ENCODE measurements around the gene RICTOR.
"Not testable (repeated sequence)": the region's sequence is repeated elsewhere in the genome, so short reads cannot be mapped to it uniquely, and the experiment has no call there.

The RICTOR gene

GRCh38 chr5:39005566-39006232, 68.5 kb downstream of the RICTOR start:
- no peak for DNase-seq

- no peak for DNase-seq
These were observed 72.5 kb downstream of the RICTOR start for GRCh38 chr5:39001683-39002082.

- DNase-seq = no peak
These were observed 75.2 kb downstream of the RICTOR start for GRCh38 chr5:38999037-38999436.

GRCh38 chr5:38997591-38997990, 76.6 kb downstream of the RICTOR start:
- peak; percentile 24 for DNase-seq

- no peak for DNase-seq
These were observed 78.1 kb downstream of the RICTOR start for GRCh38 chr5:38996123-38996522.

- peak; percentile 33 for DNase-seq
These were observed 79.8 kb downstream of the RICTOR start for GRCh38 chr5:38994324-38994927.

GRCh38 chr5:38989974-38990719, 84.1 kb downstream of the RICTOR start:
- DNase-seq = not testable (repeated sequence)

GRCh38 chr5:38985909-38986452, 88.2 kb downstream of the RICTOR start:
- DNase-seq = no peak

- DNase-seq = no peak
These were observed 94.7 kb downstream of the RICTOR start for GRCh38 chr5:38979535-38979934.

- DNase-seq = no peak
These were observed 96.2 kb downstream of the RICTOR start for GRCh38 chr5:38978036-38978435.

- no peak for DNase-seq
These were observed 105.5 kb downstream of the RICTOR start for GRCh38 chr5:38968665-38969064.

GRCh38 chr5:38961691-38962090, 112.5 kb downstream of the RICTOR start:
- no peak for DNase-seq

- no peak for DNase-seq
These were observed 120.7 kb downstream of the RICTOR start for GRCh38 chr5:38953426-38954012.

- no peak for DNase-seq
These were observed 125.7 kb downstream of the RICTOR start for GRCh38 chr5:38948501-38948900.

GRCh38 chr5:38944282-38944681, 129.9 kb downstream of the RICTOR start:
- no peak for DNase-seq

- DNase-seq = no peak
These were observed 132.3 kb downstream of the RICTOR start for GRCh38 chr5:38941912-38942311.

- DNase-seq = no peak
These were observed 133.9 kb downstream of the RICTOR start for GRCh38 chr5:38940230-38940858.

- no peak for DNase-seq
These were observed 135.2 kb downstream of the RICTOR start for GRCh38 chr5:38938973-38939372.

GRCh38 chr5:38938424-38938823, 135.8 kb downstream of the RICTOR start:
- no peak for DNase-seq

GRCh38 chr5:38936269-38936668, 137.9 kb downstream of the RICTOR start:
- DNase-seq = no peak

- no peak for DNase-seq
These were observed 138.8 kb downstream of the RICTOR start for GRCh38 chr5:38935437-38935836.

- DNase-seq = no peak
These were observed 141.3 kb downstream of the RICTOR start for GRCh38 chr5:38932854-38933408.

- DNase-seq = no peak
These were observed 142.5 kb downstream of the RICTOR start for GRCh38 chr5:38931731-38932130.

Measured in femur (tissue), 1 donor.